Medulla oblongata (tissue), 1 donor: ENCODE data around the gene RASSF1.
A peak's percentile ranks its signal among the peaks of the same experiment; 100 is the strongest.

Source experiments
- DNase-seq: peaks from one replicate; pipeline ENCODE4 v3.0.0-alpha.2; 2015; ENCODE audit errors: extremely low spot score

Gene RASSF1

DNA sequence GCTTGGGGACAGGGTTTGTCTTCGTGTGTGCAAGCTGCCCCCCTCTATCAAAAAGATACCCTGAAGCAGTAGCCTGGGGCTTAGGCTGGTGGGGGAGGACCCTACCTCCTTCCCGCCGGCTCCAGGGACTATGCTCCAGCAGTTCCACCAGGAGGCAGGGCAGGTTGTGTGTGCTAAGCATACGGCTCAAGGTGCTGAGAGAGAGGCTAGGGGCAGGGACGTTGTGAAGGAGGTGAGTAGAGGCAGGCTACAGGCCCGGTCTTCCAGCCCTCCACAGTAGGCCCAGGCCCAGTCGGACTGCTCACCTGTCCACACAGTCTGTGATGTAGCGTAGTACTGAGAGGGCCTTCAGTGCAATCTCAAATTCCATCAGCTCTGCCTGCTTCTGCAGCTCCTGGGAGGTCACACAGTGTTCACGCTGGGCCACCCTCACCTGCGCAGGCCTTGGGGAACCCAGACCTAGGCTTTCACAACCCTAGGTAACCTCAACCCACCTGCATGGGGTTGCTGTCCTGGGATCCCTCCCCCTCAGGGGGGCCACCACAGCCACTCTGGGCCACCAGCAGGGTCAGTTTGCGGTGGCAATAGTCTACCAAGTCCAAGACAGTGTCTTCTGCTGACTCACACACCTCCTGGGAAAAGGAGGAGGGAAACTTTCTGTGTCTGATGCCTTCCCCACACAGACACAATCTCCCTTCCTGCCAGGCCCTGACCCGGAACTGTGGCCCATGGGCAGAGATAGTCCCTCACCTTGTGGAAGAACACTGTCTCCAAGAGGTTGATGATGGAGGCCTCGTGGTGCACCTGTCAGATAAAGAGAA is 2.4 kb upstream of the RASSF1 start:
- no peak for DNase-seq

DNA sequence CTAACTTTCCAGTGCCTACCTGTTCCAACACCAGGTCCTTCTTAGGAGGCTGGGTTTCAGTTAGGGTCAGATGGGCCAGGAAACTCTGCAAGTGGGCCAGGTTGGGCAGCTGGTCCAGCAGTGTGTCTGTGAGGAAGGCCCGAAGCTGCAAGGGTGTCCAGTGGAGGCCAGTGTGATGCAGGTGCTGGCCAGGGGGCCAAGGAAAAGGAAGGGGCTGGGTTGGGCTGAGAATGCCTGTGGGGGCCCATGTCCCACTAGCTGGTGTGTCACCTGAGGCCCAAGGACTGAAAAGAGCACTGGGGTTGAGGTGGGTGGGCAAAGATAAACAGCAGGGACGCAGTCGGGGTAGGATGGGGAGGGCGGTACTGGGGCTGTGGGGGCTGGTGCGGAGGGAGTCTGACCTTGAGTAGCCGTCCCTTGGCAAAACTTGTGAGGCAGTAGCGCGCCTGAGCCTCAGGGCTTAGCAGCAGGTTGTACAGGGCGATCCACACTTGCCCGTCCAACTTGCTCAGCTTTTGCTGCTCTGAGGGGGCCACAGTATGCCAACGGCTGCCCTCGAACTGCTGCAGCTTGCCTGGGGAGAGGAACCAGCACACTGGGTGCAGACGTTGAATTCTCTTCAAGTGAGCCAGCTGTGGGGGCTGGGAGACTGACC is 1.5 kb upstream of the RASSF1 start:
- no peak for DNase-seq

DNA sequence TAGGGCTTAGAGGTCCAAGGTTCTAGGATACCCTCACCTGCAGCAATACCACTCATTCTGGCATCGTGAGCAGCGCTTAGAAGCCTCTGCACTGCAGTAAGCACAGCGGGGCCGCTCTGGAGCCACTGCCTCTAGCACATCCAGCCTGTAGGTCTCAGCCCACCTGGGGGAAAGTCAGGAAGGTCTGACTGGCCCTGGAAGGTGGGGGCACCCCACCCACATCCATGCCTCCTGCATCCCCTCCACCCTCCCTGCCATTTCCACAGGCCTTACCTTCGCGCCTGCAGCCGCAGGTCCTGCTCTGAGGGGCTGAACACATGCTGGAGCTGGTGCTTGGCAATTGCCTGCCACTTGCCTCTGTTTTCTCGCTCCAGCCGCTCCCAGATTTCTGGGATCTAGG is 901 bp upstream of the RASSF1 start:
- DNase-seq, result no peak

DNA sequence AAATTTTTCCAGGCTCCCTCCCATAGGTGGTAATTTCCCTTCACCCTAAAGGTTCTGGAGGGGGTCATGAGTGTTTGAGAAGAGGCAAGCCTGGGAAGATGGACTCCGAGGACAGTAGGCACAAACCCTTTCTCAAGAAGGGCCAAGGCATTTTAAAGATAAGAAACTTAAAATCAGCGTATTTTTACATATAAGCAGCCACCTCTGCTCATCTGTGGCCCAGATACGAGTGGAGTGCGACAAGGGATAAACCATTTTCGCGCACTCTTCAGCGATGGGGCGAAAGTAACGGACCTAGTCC is 539 bp downstream of the RASSF1 start:
- no peak for DNase-seq

DNA sequence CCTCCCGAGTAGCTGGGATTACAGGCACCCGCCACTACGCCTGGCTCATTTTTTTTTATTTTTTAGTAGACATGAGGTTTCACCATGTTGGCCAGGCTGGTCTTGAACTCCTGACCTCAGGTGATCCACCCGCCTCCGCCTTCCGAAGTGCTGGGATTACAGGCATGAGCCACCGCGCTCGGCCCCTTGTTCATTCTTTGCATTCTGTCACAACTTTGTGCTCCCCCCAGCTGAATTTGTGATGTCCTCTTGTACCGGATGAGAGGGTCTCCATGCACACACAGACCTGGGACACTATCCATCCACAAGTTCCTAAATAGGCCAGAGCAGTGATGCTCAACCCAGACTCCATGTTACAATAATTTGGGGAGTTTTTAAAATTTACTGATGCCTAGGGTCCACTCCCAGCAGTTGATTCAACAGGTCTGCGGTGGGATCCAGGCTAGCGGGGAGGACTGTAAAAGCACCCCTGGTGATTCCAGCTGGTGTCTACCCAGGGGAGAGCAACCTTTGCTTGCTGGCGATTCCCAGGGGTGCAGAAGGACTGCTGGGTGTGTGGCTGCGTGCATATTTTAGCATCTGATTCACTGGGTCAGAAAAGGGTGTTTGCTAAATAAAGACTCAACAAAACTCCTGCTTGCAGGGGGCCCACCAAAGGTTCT is 1.0 kb downstream of the RASSF1 start:
- no peak for DNase-seq

DNA sequence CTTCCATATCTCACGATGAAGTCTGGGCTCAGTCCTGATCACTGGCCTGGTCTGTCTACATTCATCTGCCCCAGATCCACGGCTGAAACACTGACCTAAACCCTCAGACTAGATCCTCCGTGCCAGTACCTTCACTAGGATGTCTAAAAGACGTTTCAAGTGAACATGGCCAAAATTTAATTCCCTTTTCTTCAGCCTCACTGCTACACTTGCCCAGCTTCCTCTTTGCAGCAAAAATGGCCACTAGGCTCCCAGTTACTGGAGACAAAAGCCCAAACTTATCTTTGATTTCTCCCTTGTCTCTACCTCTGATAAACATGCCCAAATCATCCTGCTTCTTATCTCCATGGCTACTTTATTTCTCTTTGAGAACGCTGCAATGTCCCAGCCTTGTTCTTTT is 1.7 kb downstream of the RASSF1 start:
- DNase-seq, result no peak

DNA sequence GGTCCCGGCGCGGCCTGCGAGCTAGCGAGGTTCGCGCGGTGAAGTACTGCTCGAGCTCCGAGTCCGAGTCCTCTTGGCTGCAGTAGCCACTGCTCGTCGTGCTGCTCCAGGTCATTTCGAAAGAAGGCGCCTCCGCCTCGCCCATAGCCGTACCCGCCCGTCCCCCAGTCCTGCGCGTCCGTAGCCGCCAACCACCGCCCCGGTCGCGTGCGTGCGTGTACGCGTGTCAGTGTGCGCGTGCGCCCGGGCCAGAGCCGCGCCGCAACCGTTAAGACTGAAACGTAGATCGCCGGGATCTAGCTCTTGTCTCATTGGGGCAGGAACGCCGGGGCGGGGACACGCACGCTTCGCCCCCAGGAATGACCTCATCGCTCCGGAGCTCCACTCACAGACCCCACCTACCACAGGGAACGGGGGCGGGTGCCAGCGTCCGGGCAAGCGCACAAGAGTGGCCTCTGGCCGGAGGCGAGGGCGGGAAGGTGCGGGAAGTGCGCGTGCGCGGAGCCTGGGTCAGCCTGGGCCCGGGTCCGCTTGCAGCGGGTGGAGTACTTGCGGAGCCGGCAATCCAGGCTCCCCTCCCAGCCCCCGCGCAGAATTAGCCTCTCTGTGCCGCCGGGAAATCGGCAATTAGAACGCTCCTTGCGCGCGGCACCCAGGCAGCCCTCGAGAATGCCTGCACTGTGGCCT is 3.3 kb downstream of the RASSF1 start:
- peak; percentile 98 for DNase-seq

DNA sequence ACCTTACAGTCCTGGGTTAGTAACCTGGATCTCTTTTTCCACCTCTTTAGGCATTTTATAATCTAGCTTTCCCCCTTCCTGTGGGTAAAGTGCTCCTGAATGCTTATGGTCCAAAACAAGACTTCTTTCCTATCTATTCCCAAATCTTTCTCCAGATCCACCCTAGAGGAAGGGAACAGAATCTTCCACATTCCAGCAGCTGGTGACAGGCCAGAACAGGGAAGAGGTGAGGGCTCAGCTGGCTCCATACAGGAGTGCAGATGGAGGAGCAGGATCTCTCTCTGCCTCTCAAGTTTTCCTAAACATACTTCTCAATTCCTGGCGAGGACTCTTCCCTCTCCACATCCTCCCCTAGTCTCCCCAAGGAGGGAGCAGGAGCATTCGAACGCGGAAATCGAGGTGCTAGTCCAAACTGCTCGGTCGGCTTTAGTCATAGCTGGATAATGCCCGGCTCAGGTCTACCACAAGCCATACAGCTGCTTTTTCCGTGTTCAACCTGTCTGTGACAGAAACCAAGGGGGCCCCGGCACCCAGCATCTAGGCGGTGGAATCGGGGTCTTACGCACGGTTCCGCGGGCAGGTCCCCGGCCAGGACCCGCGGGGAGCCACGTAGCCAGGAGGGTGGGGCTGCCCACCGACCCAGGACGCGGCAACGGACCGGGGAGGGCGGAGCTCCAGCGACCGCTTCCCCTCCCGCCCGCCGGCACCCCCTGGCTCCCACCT is 4.0 kb downstream of the RASSF1 start:
- DNase-seq, result no peak

DNA sequence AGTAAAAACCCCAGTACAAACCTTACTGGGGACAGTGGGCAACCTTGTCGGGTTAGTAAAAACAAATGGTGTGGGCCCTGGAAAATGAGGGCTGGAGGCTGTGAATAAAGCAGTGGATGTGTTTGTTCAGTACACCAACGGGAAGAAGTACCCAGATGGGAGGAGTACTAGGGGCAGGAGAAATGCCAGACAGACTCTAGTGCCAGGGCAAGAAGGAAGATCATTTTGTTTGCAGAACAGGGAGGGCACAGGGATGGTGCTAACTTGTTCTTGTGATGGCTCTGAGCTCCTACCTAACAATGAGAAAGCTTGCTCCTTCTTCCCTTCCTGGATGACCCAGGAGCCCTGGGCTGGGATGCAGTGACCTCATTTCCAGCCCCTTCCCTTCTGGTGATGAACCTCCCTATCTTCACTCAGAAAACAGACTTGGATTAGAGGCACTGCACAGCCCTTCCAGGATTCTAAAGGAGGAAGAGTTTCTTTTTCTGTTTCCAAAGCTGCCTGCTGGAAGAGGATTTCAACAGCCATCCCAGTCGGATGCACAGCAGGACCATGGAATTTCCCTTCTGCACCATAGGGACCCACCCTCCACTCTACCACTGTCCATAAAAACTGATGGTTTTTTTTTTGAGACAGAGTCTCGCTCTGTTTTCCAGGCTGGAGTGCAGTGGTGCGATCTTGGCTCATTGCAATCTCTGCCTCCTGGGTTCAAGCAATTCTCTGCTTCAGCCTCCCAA is 6.1 kb downstream of the RASSF1 start:
- DNase-seq, result no peak

DNA sequence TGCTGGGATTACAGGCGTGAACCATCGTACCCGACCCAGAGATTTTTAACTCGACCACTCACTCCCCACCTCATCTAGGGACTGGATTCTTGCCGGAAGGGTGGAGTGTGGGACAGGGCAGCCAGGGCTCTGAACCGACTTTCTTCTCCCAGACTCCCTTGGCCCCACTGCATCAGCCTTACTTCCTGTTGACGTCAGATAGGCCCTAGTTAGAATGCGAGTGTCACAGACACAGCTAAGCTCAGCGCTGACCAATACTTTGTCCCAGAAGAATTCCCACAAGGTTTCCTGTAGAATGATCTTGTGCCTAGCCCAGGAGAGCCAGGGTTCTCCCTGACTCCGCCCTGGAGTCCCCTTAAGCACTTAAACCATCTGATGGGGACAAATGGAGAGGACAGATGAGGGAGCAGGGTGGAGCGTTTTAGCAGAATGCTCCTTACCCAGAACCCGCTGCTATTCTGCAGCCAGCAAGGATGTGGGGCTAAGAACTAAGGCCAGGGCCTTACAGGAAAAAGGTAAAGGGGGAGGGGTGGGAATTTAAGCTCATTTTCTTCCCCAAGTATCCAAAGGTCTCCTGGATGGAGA is 6.8 kb downstream of the RASSF1 start:
- DNase-seq, result no peak

DNA sequence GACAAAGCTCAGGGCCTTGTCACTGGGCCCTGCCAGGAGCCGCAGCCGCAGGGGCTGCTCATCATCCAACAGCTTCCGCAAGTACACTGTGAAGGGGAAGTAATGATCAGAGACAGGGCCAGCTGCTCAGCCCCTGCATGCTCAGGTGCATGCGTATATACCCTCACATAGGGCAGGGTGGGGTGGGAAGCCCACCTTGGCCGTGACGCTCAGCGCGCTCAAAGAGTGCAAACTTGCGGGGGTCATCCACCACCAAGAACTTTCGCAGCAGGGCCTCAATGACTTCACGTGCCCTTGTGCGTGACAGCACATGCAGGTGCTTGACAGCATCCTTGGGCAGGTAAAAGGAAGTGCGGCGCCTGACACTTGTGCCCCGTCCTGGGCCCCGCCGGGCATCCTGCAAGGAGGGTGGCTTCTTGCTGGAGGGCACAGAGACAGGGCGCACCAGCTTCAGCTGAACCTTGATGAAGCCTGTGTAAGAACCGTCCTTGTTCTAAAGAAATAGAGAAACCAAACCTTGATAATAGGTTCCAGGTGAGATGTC is 9.2 kb downstream of the RASSF1 start:
- DNase-seq, result no peak

DNA sequence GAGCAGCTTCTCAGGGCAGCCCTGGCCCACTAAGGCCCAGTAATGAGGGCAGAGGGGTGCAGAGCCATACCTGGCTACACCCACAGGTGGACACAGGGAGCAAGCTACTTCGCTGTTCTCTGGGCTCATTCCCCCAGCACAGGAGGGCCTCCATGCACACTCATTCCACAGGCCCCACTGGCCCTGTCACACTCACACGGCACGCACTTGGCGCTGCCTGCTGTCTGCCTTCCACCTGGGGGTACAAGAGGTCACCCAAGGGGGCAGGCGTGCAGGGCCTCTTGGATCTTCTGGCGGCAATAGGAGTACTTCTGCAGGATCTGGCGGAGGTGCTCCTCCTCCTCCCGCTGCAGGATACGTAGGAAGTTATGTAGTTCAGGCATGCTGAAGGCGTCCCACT is 10.3 kb downstream of the RASSF1 start:
- DNase-seq, result no peak

DNA sequence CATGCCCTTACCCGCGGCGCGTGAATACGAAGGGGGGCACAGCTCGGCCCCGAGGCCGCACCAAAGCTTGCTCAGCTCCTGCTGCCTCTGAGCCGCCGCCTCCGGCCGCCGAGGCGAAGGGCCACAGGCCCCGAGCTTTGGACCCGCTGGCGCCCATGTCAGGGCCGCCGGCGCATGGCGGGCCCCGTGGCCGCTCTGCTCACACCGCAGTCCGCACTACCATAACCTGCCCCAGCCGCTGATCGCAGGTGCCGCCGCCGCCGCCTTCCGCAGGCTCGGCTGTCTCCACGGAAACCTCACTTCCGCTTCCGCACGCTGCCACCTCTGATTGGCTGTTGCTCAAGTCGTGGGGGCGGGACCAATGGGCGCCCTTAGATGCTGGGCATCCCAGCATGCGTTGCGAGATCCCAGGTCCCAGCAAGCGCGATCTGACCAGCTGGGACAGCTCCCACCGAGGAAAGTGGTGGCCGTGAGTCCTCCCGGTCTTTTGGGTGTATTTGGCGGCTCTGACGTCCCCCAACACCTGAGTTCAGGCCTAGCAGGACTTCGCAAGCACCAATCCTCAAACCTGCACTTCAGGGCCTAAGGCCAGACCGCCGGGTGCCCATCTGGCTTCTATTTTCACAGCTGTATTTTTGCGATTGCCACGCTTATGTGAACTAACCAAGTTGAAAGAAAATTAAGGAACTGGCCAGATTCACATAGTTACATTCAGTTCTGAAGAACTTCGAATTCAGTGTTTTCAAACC is 12.5 kb downstream of the RASSF1 start, which contains the start of gene TUSC2:
TUSC2 (minus strand) TSS at position 281 of the 749 bp plus-strand sequence; CDS start at position 157, 124 bp downstream.
- peak; percentile 99 for DNase-seq

DNA sequence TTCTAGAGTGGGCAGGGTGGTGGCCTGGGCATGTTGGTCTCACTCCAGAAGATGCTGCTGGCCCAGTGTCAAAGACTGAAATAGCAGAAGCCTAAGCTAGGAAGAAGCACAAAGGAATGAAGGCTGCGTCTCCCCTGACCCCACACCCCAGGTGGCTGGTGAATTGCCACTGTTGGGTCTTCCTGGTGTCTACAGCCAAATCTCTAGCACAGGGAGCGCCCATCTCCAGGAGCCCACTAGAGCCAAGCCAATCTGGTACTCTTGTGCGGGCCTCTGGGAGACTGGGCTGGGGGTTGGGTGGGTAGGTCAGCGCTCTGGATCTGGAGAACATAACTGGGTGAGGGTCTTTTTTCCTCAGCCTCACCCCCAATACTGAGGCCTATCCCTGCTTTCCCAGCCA is 13.5 kb downstream of the RASSF1 start:
- DNase-seq, result no peak

DNA sequence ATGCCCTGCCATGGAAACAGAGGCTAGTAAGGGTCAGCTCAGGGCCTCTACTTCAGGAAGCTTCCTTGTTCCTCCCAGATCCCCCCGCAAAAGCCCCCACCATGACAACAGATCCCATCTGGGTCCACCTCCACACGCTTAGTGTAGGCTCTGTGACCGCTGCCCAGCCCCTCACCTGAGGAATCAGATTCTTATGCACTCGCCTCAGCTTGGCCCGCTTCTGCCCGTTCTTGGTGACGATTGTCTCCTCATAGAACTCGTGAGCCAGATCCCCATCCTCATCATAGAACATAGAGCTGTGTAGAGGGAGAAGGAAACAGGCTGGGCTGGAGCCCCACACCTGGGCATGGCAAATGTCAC is 14.5 kb downstream of the RASSF1 start:
- no peak for DNase-seq

DNA sequence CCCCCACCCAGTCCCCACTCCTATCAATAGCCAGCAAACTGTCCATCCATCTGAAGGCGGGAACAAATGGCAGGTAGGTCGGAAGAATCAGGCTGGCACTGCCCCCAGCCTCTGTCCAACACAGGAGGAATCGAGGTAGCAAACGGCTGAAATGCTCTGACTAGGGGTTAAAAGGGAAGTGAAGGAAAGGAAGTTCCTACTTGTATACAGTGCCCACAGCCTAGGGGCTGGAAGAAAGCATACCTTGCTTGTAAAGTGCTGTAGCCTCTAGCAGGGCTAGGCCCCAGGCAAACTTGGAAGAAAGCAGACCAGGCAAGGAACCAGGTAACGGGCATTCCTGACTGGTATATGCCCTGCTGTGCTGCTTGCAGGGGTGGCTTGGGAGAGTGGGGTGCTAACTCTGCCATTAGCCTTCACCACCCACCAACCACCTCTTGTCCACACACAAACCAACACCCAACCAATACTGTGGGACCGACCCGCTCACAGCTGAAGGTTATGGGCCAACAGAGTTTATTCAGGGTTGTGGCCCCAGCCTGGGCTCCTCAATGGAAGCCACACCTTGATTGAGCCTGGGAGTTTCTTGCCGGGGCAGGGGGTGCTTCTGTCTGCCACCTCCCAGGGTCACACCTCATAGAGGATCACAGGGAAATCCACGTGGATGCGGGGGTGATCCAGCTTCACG is 15.0 kb downstream of the RASSF1 start:
- no peak for DNase-seq

DNA sequence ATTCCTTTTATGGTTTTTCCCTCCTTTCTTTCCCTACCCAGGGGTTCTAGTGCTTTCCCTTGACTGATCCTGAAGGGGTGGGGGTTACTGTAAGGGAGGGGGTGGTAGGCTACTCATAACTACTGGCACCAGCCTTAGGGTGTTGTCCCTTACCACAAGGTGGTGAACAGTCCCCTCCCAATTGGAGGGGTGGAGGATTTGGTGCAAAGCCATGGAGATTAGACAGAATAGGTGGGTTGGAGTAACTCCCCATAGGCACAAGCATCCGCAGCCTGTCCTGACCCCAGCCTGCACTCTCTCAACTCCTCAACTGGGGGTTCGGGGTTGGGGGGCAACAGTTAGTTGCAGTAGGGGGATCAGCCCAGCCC is 15.5 kb downstream of the RASSF1 start:
- DNase-seq, result no peak

DNA sequence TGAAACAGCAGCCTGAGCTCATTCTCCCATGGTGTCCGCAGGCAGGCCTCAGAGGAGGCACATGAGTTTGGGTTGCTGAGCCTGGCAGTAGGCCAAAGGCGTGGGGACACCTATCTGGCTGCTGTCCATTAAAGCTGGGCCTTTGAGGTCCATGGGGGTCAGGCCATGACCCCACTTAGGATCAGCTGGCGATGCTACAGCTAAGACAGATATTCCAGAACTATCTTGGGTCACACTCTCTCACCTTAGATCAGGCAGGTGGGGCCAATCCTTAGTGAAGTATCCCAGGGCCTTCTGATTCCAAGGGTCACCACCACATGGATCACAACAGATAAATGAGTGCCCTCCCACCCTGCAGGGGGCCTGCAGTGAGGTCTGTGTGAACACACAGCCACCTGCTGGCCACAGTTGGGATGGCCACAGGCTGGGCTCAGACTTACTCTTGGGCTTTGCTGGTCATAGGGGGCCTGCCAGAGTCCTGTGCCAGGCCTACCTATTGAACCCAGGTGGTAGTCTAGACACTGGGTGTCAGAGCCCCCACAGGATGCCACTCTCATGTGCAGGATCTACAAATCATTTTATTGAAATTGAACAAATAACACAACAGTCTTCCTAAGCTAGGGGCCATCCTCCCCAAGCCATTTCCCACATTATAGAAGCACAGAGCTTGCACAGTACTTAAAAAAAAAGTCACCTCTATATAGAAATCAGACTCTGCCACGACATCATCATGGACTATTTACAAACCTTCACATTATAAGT is 16.1 kb downstream of the RASSF1 start:
- DNase-seq, result peak; percentile 81
